ENCODE data around the gene UFL1.

UFL1 gene

DNA sequence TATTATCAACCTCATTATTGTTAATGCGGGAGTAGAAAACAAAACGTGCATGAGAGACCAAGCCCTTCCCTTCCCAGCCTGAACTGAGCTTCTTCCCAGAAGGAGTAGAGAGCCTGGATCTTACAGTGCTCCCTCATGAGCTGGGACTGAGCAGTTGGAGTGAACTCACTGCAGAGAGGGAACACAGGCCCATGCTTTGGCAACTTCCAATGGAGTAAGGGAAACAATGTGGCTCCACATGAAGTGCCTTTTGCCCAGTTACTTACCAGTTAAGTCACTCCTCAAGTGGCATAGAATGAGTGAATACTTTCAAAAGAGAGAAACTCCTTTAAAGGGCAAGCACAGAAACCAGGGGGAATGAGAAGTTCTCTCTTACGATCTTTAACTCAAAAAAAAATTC, 53.8 kb downstream of the UFL1 start:
- DNase-seq (ENCODE audit: low spot score), result no peak

DNA sequence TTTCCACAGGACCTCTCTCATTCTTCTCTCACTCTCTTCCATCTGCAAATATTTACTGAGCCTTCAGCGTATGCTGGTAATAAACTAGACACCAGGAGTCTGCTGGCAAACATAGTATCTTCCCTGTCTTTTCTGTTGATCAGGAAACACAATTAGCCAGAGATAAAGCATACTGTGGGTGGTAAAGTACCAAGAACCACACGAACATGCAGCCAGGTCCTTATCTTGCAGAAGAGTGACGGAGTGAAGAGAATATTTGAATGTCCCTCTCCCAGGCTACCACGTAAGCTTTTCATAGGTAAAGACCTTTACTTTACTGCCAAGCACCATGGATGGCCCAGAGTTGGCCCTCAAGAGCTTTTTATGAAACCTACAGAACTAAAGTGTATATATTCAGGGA, 54.6 kb downstream of the UFL1 start:
- DNase-seq (ENCODE audit: low spot score), result no peak

DNA sequence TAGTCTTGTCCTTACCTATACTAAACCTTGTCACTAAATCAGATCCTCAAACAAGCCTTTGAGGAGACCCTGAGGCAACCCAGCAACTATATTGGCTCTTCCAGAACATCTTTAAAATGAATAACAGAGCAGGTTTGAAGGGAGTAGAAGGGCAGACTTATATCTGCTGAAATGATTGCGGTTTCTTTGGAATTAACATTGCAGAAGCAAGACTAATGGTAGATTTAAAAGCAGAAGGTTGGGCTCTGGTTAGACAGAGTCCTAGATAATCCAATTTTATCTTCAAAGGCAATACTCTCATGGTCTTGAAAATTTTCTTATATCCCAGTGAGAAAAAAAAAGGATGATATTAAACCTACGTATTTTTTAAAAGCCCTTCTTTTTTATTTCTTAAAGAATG, 60.4 kb downstream of the UFL1 start:
- no peak for DNase-seq (ENCODE audit: low spot score)

- DNase-seq (ENCODE audit: low spot score), result no peak
These were observed 60.8 kb downstream of the UFL1 start for GRCh38 chr6:96582436-96582835.

- DNase-seq (ENCODE audit: low spot score), result no peak
These were observed 82.8 kb downstream of the UFL1 start for GRCh38 chr6:96604420-96604819.

Measured in HuH-7.5 (cell line).